Stimulated activated CD8-positive, alpha-beta memory T cell treated with anti-CD3 and anti-CD28 coated beads, Interleukin-4, amount 100 ng/mL, for 1 hour (primary cell): ENCODE results near the gene DCAF12.

Experiments used
- DNase-seq, 2 donors: peaks; one replicate each; pipeline ENCODE4 v3.0.0-alpha.2; 2020; ENCODE audit warnings: low read depth in 2 of 2, low spot score in 1 of 2

The DCAF12 gene

GRCh38 chr9:34125681-34126206 lies 754 bp downstream of the DCAF12 start:
- DNase-seq = no peak

GRCh38 chr9:34124926-34125325 lies 1.6 kb downstream of the DCAF12 start:
- no peak for DNase-seq

- DNase-seq = no peak
Observed at GRCh38 chr9:34124099-34124498, 2.4 kb downstream of the DCAF12 start.

GRCh38 chr9:34123682-34124081 lies 2.8 kb downstream of the DCAF12 start:
- DNase-seq = no peak

GRCh38 chr9:34121996-34122395 lies 4.5 kb downstream of the DCAF12 start:
- DNase-seq = no peak

- no peak for DNase-seq
Observed at GRCh38 chr9:34119713-34120112, 6.8 kb downstream of the DCAF12 start.

- no peak for DNase-seq
Observed at GRCh38 chr9:34114436-34114835, 12.1 kb downstream of the DCAF12 start.

- no peak for DNase-seq
Observed at GRCh38 chr9:34106110-34106509, 20.4 kb downstream of the DCAF12 start.

- DNase-seq = no peak
Observed at GRCh38 chr9:34102796-34103195, 23.7 kb downstream of the DCAF12 start.

GRCh38 chr9:34098307-34098706 lies 28.2 kb downstream of the DCAF12 start:
- no peak for DNase-seq

- no peak for DNase-seq
Observed at GRCh38 chr9:34097865-34098264, 28.6 kb downstream of the DCAF12 start.

GRCh38 chr9:34096751-34097150 lies 29.7 kb downstream of the DCAF12 start:
- DNase-seq = no peak

- DNase-seq = no peak
Observed at GRCh38 chr9:34093578-34093977, 32.9 kb downstream of the DCAF12 start.

- no peak for DNase-seq
Observed at GRCh38 chr9:34089311-34089710, 37.2 kb downstream of the DCAF12 start.

- DNase-seq = no peak
Observed at GRCh38 chr9:34087370-34087769, 39.1 kb downstream of the DCAF12 start.

- DNase-seq = no peak
Observed at GRCh38 chr9:34086864-34087263, 39.6 kb downstream of the DCAF12 start.

- DNase-seq = no peak
Observed at GRCh38 chr9:34085581-34086500, 40.7 kb downstream of the DCAF12 start.

GRCh38 chr9:34084562-34084961 lies 41.9 kb downstream of the DCAF12 start:
- DNase-seq = no peak

GRCh38 chr9:34079181-34079580 lies 47.3 kb downstream of the DCAF12 start:
- DNase-seq = no peak

- DNase-seq = no peak
Observed at GRCh38 chr9:34072868-34073590, 53.5 kb downstream of the DCAF12 start.

GRCh38 chr9:34072410-34072809 lies 54.1 kb downstream of the DCAF12 start:
- no peak for DNase-seq
